Neural crest cell (in vitro differentiated cells): Measurements from ENCODE around the gene SUN5. TPM values are rescaled to one million over a fixed set of nuclear protein-coding genes. Genes with fewer than 3 reads are reported as not detected.

Experiments used
- DNase-seq: peaks from one replicate; pipeline ENCODE4 v3.0.0; 2021; ENCODE audit warnings: low read depth, mixed read lengths, low spot score
- H3K27ac Mint-ChIP-seq: one replicate; pipeline ENCODE4 v1.8.0; 2021; ENCODE audit warnings: mild to moderate bottlenecking, mixed read lengths; ENCODE audit not compliant: unreplicated experiment
- H3K27me3 Mint-ChIP-seq: 2 replicates; pipeline ENCODE4 v1.8.0; 2021; ENCODE audit warnings: low read depth, mild to moderate bottlenecking, mixed read lengths
- H3K36me3 Mint-ChIP-seq: 2 replicates; pipeline ENCODE4 v1.8.0; 2021; ENCODE audit warnings: low read depth, mild to moderate bottlenecking, mixed read lengths
- H3K4me1 Mint-ChIP-seq: 2 replicates; pipeline ENCODE4 v1.8.0; 2021; ENCODE audit warnings: mixed read lengths
- H3K4me3 Mint-ChIP-seq: one replicate; pipeline ENCODE4 v1.8.0; 2021; ENCODE audit warnings: mild to moderate bottlenecking, mixed read lengths
- H3K9me3 Mint-ChIP-seq: 2 replicates; pipeline ENCODE4 v1.8.0; 2021; ENCODE audit warnings: mixed read lengths
- CTCF ChIP-seq: fragments of 200-600 bp; sonication (generic); conservative IDR thresholded peaks from 2 replicates; pipeline ENCODE4 v1.5.0; 2021; ENCODE audit warnings: antibody characterized with exemption, mild to moderate bottlenecking
- total RNA-seq: library from RNA; stranded (reverse); gene quantifications from 2 replicates; pipeline ENCODE4 v1.2.1, GENCODE V29; 2021

The SUN5 gene
- total RNA-seq, 1 donor from 2014 or later = not detected

GRCh38 chr20:32972181-32973076 is 31.8 kb downstream of the SUN5 start:
- Mint-ChIP-seq H3K27me3 (no peaks in the 10 kb centered on the region), H3K4me1 (peaks cover 28% of the 10 kb centered on the region), H3K27ac (no peak overlapping the region), H3K4me3 (no peak overlapping the region), H3K9me3 (no peaks in the 10 kb centered on the region), H3K36me3 (no peaks in the 10 kb centered on the region)
- no peak for TF ChIP-seq CTCF
- DNase-seq = no peak

GRCh38 chr20:32971703-32972161 is 32.5 kb downstream of the SUN5 start:
- no peaks in the 10 kb centered on the region for H3K9me3 Mint-ChIP-seq

GRCh38 chr20:32970973-32971300 is 33.3 kb downstream of the SUN5 start:
- no peaks in the 10 kb centered on the region for H3K9me3 Mint-ChIP-seq
- DNase-seq = no peak
- H3K27me3 Mint-ChIP-seq = no peaks in the 10 kb centered on the region
- H3K27ac Mint-ChIP-seq = no peak overlapping the region
- H3K36me3 Mint-ChIP-seq = no peaks in the 10 kb centered on the region
- peaks cover 15% of the 10 kb centered on the region for H3K4me1 Mint-ChIP-seq
- no peak for TF ChIP-seq CTCF
- no peak overlapping the region for H3K4me3 Mint-ChIP-seq

More at GRCh38 chr20:32971703-32972161, 32.5 kb downstream of the SUN5 start:
- peaks cover 21% of the 10 kb centered on the region for H3K4me1 Mint-ChIP-seq
- no peak overlapping the region for H3K27ac Mint-ChIP-seq
- no peak overlapping the region for H3K4me3 Mint-ChIP-seq
- H3K36me3 Mint-ChIP-seq = no peaks in the 10 kb centered on the region
- no peak for DNase-seq
- H3K27me3 Mint-ChIP-seq = no peaks in the 10 kb centered on the region
- no peak for TF ChIP-seq CTCF

GRCh38 chr20:32970115-32970972 is 33.9 kb downstream of the SUN5 start:
- Mint-ChIP-seq H3K4me1 (peaks cover 15% of the 10 kb centered on the region), H3K27me3 (no peaks in the 10 kb centered on the region), H3K9me3 (no peaks in the 10 kb centered on the region), H3K4me3 (no peak overlapping the region), H3K27ac (no peak overlapping the region), H3K36me3 (no peaks in the 10 kb centered on the region)
- TF ChIP-seq CTCF = no peak
- peak; percentile 0 for DNase-seq

- no peak for DNase-seq
- Mint-ChIP-seq H3K4me3 (no peak overlapping the region), H3K4me1 (peaks cover 8% of the 10 kb centered on the region), H3K9me3 (no peaks in the 10 kb centered on the region), H3K36me3 (no peaks in the 10 kb centered on the region), H3K27ac (no peak overlapping the region), H3K27me3 (no peaks in the 10 kb centered on the region)
- no peak for TF ChIP-seq CTCF
Observed at GRCh38 chr20:32969356-32970114, 34.7 kb downstream of the SUN5 start.
